CD14-positive monocyte (primary cell): Measurements from ENCODE around the gene DHCR24. TPM values are rescaled to one million over a fixed set of nuclear protein-coding genes. Genes with fewer than 3 reads are reported as not detected.

ENCODE experiments used
- polyA plus RNA-seq, 3 donors: library from polyadenylated mRNA; depleted of rRNA in 1 of 3; unstranded in 2 of 3; stranded (reverse) in 1 of 3; fragments of 300-500 nt in 2 of 3; fragments of >200 nt in 1 of 3; fragmentation: Illumina TruSeq in 2 of 3; gene quantifications; 1 replicate in 2 of 3; 2 replicates in 1 of 3; pipeline ENCODE4 v1.2.3, GENCODE V29; 2012 to 2021

DHCR24 gene
- polyA plus RNA-seq, 3 donors = 0.48 to 3.5 (median 3.0) TPM

Other genes starting within 250 kb of the DHCR24 start
- gene MROH7, start 245.4 kb downstream of the DHCR24 start, polyA plus RNA-seq = 1 to 10 TPM in 1 of 3 donors, not detected in 2; 1.1 TPM
- gene TTC4, start 171.3 kb downstream of the DHCR24 start, polyA plus RNA-seq = 10 to 100 TPM in 2 of 3 donors, 1 to 10 TPM in 1; 9.2 to 13.3 (median 12.4) TPM
- gene PARS2, start 122.7 kb downstream of the DHCR24 start, polyA plus RNA-seq = 1 to 10 TPM in 1 of 3 donors, under 1 TPM in 2; 0.73 to 1.2 (median 0.92) TPM
- gene TTC22, start 85.9 kb downstream of the DHCR24 start, polyA plus RNA-seq = under 1 TPM in 1 of 3 donors, not detected in 2; 0.04 TPM
- not detected for gene TMEM61, start 93.4 kb upstream of the DHCR24 start, polyA plus RNA-seq
- gene BSND, start 111.7 kb upstream of the DHCR24 start, polyA plus RNA-seq = not detected
- not detected for gene PCSK9, start 152.4 kb upstream of the DHCR24 start, polyA plus RNA-seq